K562 (cell line): ENCODE data around the gene RECQL5.
A peak's percentile ranks its signal among the peaks of the same experiment; 100 is the strongest.

Source experiments
- EZH2 ChIP-seq: IDR thresholded peaks from 2 replicates; pipeline ENCODE4 v1.6.1; 2012; ENCODE audit warnings: low read depth, mild to moderate bottlenecking, inconsistent platforms, low read length, borderline replicate concordance
- FOXK2 ChIP-seq, 2 experiments: fragments of 450-650 bp; IDR thresholded peaks in 1 of 2; conservative IDR thresholded peaks in 1 of 2; 2 replicates each; pipeline ENCODE4 v1.6.1; 2016; ENCODE audit warnings: low read depth in 2 of 2, mild to moderate bottlenecking in 1 of 2
- POLR2AphosphoS5 ChIP-seq: IDR thresholded peaks from 2 replicates; pipeline ENCODE4 v1.6.1; 2011; ENCODE audit warnings: mild to moderate bottlenecking, low read depth, low read length, moderate library complexity; ENCODE audit not compliant: control insufficient read depth, insufficient read depth
- SP1 ChIP-seq: sonication (generic); formaldehyde crosslinking; IDR thresholded peaks from 2 replicates; pipeline ENCODE4 v1.8.1; 2022; ENCODE audit warnings: mild to moderate bottlenecking, missing genetic modification reagents
- ZBED1 ChIP-seq: IDR thresholded peaks from 2 replicates; pipeline ENCODE4 v1.6.1; 2014
- ZNF282 ChIP-seq: sonication (generic); formaldehyde crosslinking; IDR thresholded peaks from 2 replicates; pipeline ENCODE4 v1.8.1; 2023; ENCODE audit warnings: missing genetic modification reagents

DNA sequence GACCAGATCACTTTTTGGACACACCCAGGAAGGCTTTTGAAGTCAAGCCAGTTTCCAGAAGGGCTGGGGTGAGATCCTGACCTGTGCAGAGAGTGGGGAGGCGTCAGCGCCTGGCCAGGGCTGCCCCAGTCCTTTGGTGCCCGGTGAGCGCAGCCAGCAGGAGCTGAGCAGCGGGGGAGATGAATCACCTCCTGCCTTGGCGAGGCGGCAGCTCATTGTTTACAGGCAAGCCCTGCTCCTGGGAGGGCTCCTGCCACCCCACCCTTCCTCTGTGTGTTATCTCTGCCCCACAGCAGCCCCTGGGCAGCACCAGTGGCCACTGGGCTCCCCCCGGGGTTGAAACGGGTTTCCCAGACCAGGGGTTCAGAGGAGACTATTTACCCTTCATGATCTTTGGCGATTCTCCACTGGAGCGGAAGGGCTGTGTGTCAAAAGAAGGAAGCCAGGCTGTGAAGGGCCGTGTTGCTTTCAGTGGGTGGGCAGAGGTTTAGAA lies 40.2 kb upstream of the RECQL5 start:
- TF ChIP-seq EZH2 (no peak), ZBED1 (no peak), ZNF282 (CRISPR knock-in tag) (no peak), POLR2AphosphoS5 (peak; percentile 11; the same call in 1 of the 2 replicates), FOXK2 (conservative IDR thresholded peaks at IDR 0.05 in 1 of 2, IDR thresholded peaks at IDR 0.05 in 1 of 2; ENCODE audit: low read depth in 2 of 2) (no peak), SP1 (no peak)
